GM21619 (cell line): ENCODE measurements around the gene VWF.

Source experiments
- ATAC-seq: cut with Tn5 transposase; IDR thresholded peaks from one replicate; pipeline ENCODE4 v1.9.1; 2021; ENCODE audit not compliant: unreplicated experiment

VWF gene

GRCh38 chr12:5916785-5917290 is 207.6 kb downstream of the VWF start:
- no peak for ATAC-seq

GRCh38 chr12:5915511-5915910 is 209.0 kb downstream of the VWF start:
- no peak for ATAC-seq

GRCh38 chr12:5914387-5915149 is 209.9 kb downstream of the VWF start:
- no peak for ATAC-seq

- no peak for ATAC-seq
Measured at GRCh38 chr12:5913387-5913786, 211.1 kb downstream of the VWF start.

GRCh38 chr12:5912437-5913334 is 211.8 kb downstream of the VWF start:
- no peak for ATAC-seq

GRCh38 chr12:5912011-5912410 is 212.5 kb downstream of the VWF start:
- no peak for ATAC-seq

GRCh38 chr12:5910790-5911548 is 213.5 kb downstream of the VWF start:
- no peak for ATAC-seq

- no peak for ATAC-seq
Measured at GRCh38 chr12:5909560-5909959, 214.9 kb downstream of the VWF start.

- ATAC-seq: no peak
Measured at GRCh38 chr12:5908251-5908650, 216.2 kb downstream of the VWF start.

GRCh38 chr12:5907807-5908206 is 216.7 kb downstream of the VWF start:
- no peak for ATAC-seq

GRCh38 chr12:5905757-5906156 is 218.7 kb downstream of the VWF start:
- ATAC-seq: no peak

GRCh38 chr12:5904969-5905368 is 219.5 kb downstream of the VWF start:
- ATAC-seq: no peak

GRCh38 chr12:5904441-5904840 is 220.0 kb downstream of the VWF start:
- ATAC-seq: no peak

GRCh38 chr12:5902736-5903135 is 221.7 kb downstream of the VWF start:
- no peak for ATAC-seq

GRCh38 chr12:5901416-5901815 is 223.1 kb downstream of the VWF start:
- no peak for ATAC-seq

GRCh38 chr12:5900533-5901205 is 223.8 kb downstream of the VWF start:
- ATAC-seq: no peak

GRCh38 chr12:5900076-5900475 is 224.4 kb downstream of the VWF start:
- ATAC-seq: no peak

- ATAC-seq: no peak
Measured at GRCh38 chr12:5899675-5900074, 224.8 kb downstream of the VWF start.

GRCh38 chr12:5898874-5899273 is 225.6 kb downstream of the VWF start:
- no peak for ATAC-seq
